Measurements from ENCODE around the gene RAVER2.
A peak's percentile ranks its signal among the peaks of the same experiment; 100 is the strongest.

RAVER2 gene

GRCh38 chr1:64865105-64865757 lies 120.4 kb downstream of the RAVER2 start:
- H3K27me3 ChIP-seq: no peaks in the 10 kb centered on the region
- H3K36me3 ChIP-seq: peaks cover 52 to 95% (median 57%) of the 10 kb centered on the region in 11 experiments
- peaks cover 0 to 26% (median 19%) of the 10 kb centered on the region in 11 experiments; a peak in 11 of 22 replicates for H4K20me1 ChIP-seq
- H3K9ac ChIP-seq: peak overlapping the region in 9 of 11 experiments; percentile 43 to 69 (median 61); a peak in 13 of 22 replicates
- peak overlapping the region; percentile 50 to 96 (median 81) for H3K4me2 ChIP-seq
- H3K4me1 ChIP-seq: peaks cover 48 to 66% (median 56%) of the 10 kb centered on the region in 10 experiments
- H3K4me3 ChIP-seq: peak overlapping the region in 4 of 10 experiments; percentile 7 to 21 (median 14); a peak in 3 of 20 replicates
- peaks cover 0 to 5% (median 0%) of the 10 kb centered on the region in 11 experiments; a peak in 2 of 22 replicates for H3K9me3 ChIP-seq (replicated peaks in 1 of 11)
- no peak for TF ChIP-seq Cebpa-rat (IDR thresholded peaks at IDR 0.05)
- H3K27ac ChIP-seq: peak overlapping the region; percentile 46 to 76 (median 66); a peak in 21 of 22 replicates

DNA sequence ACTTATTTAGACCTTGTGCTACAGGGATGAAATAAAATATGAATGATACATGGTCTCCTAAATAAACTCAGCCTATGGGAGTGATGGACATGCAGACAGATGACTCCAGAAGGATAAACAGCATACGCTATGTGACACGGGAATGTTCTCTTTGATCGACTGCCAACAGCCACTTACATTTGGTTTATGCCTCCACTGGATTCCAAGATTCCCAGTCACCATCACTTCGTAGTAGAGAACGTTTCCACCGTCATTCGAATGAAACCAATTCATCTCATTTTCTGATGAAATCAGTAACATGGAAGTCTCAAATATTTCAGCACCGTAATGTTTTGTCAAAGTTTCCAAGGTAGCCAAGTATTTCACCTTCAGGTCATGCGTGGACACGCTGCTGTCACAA lies 121.8 kb downstream of the RAVER2 start:
- Histone ChIP-seq H3K4me2 (no peak overlapping the region; a peak in 2 of 22 replicates), H3K36me3 (peaks cover 62 to 95% (median 71%) of the 10 kb centered on the region in 11 experiments), H3K9ac (no peak overlapping the region), H3K4me1 (peaks cover 39 to 62% (median 44%) of the 10 kb centered on the region in 10 experiments), H3K27me3 (no peaks in the 10 kb centered on the region), H3K4me3 (no peak overlapping the region), H3K27ac (no peak overlapping the region), H4K20me1 (peaks cover 0 to 19% (median 14%) of the 10 kb centered on the region in 11 experiments; a peak in 10 of 22 replicates), H3K9me3 (replicated peaks in 1 of 11) (peaks cover 0 to 5% (median 0%) of the 10 kb centered on the region in 11 experiments; a peak in 2 of 22 replicates)
- TF ChIP-seq Cebpa-rat (IDR thresholded peaks at IDR 0.05): no peak

DNA sequence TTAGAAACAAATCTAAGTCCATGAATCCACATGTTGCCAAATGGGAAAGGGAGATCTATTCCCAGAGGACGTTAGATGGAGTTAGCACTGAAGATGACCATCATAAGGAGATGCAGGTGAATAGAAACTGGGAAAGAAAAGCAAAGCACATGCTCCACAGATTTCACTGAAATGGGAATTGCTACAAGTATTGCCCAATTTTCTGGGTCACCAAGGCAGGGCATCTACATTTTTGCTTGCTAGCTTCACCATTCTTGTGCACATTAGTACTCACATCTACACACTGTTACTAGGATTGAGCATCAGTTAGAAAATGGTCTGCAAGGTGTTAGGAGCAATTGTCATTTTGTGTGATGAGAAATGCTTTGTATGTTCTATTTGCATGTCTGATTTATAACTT lies 122.4 kb downstream of the RAVER2 start:
- peaks cover 0 to 15% (median 9%) of the 10 kb centered on the region in 11 experiments; a peak in 9 of 22 replicates for H4K20me1 ChIP-seq
- no peaks in the 10 kb centered on the region for H3K27me3 ChIP-seq
- H3K9me3 ChIP-seq (replicated peaks in 1 of 11): peaks cover 0 to 5% (median 0%) of the 10 kb centered on the region in 11 experiments; a peak in 2 of 22 replicates
- no peak overlapping the region for H3K4me2 ChIP-seq
- H3K9ac ChIP-seq: no peak overlapping the region
- no peak for TF ChIP-seq Cebpa-rat (IDR thresholded peaks at IDR 0.05)
- H3K27ac ChIP-seq: no peak overlapping the region
- H3K36me3 ChIP-seq: peaks cover 68 to 95% (median 74%) of the 10 kb centered on the region in 11 experiments
- peaks cover 33 to 56% (median 39%) of the 10 kb centered on the region in 10 experiments for H3K4me1 ChIP-seq
- no peak overlapping the region for H3K4me3 ChIP-seq

- H3K4me3 ChIP-seq: no peak overlapping the region
- H4K20me1 ChIP-seq: peaks cover 0 to 12% (median 0%) of the 10 kb centered on the region in 11 experiments; a peak in 4 of 22 replicates
- H3K27ac ChIP-seq: no peak overlapping the region
- H3K27me3 ChIP-seq: no peaks in the 10 kb centered on the region
- no peaks in the 10 kb centered on the region for H3K9me3 ChIP-seq (replicated peaks in 1 of 11)
- peaks cover 94 to 100% (median 98%) of the 10 kb centered on the region in 11 experiments for H3K36me3 ChIP-seq
- H3K9ac ChIP-seq: no peak overlapping the region
- peaks cover 0 to 18% (median under 1%) of the 10 kb centered on the region in 10 experiments; a peak in 11 of 20 replicates for H3K4me1 ChIP-seq
- no peak overlapping the region for H3K4me2 ChIP-seq
- no peak for TF ChIP-seq Cebpa-rat (IDR thresholded peaks at IDR 0.05)
Observed at GRCh38 chr1:64871256-64871655, 126.4 kb downstream of the RAVER2 start.

GRCh38 chr1:64872067-64872466 lies 127.2 kb downstream of the RAVER2 start:
- H3K4me3 ChIP-seq: no peak overlapping the region
- no peak overlapping the region for H3K9ac ChIP-seq
- no peaks in the 10 kb centered on the region for H3K27me3 ChIP-seq
- peaks cover 0 to 12% (median 0%) of the 10 kb centered on the region in 11 experiments; a peak in 4 of 22 replicates for H4K20me1 ChIP-seq
- H3K4me1 ChIP-seq: peaks cover 0 to 10% (median 0%) of the 10 kb centered on the region in 10 experiments; a peak in 3 of 20 replicates
- no peak for TF ChIP-seq Cebpa-rat (IDR thresholded peaks at IDR 0.05)
- H3K9me3 ChIP-seq (replicated peaks in 1 of 11): no peaks in the 10 kb centered on the region
- no peak overlapping the region for H3K27ac ChIP-seq
- no peak overlapping the region for H3K4me2 ChIP-seq
- peaks cover 97 to 100% (median 99%) of the 10 kb centered on the region in 11 experiments for H3K36me3 ChIP-seq

DNA sequence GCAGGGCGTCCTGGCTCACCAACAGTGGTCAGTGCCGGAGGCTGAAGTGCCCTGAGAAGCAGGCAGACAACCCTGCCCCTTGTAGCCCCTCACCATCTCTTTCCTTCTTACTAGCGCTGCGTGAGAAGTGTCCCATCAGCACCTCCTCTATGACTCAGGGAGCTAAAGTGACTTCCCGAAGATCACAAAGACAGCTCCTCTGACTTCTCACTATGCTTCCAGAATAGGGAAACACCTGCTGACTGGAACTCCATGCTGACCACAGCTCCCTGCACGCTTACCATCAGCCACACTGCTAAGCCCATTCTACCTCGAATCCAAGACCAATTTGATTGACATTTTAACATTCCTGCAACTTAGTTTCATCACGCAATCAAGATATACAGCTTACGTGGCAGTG lies 128.7 kb downstream of the RAVER2 start:
- no peaks in the 10 kb centered on the region for H3K27me3 ChIP-seq
- H3K27ac ChIP-seq: no peak overlapping the region
- no peaks in the 10 kb centered on the region for H3K9me3 ChIP-seq (replicated peaks in 1 of 11)
- no peak overlapping the region for H3K4me2 ChIP-seq
- H3K4me1 ChIP-seq: peaks cover 0 to 5% (median 0%) of the 10 kb centered on the region in 10 experiments; a peak in 2 of 20 replicates
- H3K4me3 ChIP-seq: no peak overlapping the region
- no peak for TF ChIP-seq Cebpa-rat (IDR thresholded peaks at IDR 0.05)
- H3K9ac ChIP-seq: no peak overlapping the region
- H4K20me1 ChIP-seq: peaks cover 0 to 12% (median 0%) of the 10 kb centered on the region in 11 experiments; a peak in 4 of 22 replicates
- H3K36me3 ChIP-seq: peaks cover 94 to 99% (median 98%) of the 10 kb centered on the region in 11 experiments

- peaks cover 93 to 99% (median 96%) of the 10 kb centered on the region in 11 experiments for H3K36me3 ChIP-seq
- H3K27ac ChIP-seq: no peak overlapping the region
- H3K4me2 ChIP-seq: no peak overlapping the region
- no peaks in the 10 kb centered on the region for H3K4me1 ChIP-seq
- peaks cover 0 to 20% (median 4%) of the 10 kb centered on the region in 11 experiments; a peak in 7 of 22 replicates for H4K20me1 ChIP-seq
- no peak overlapping the region for H3K4me3 ChIP-seq
- H3K27me3 ChIP-seq: no peaks in the 10 kb centered on the region
- TF ChIP-seq Cebpa-rat (IDR thresholded peaks at IDR 0.05): no peak
- no peaks in the 10 kb centered on the region for H3K9me3 ChIP-seq (replicated peaks in 1 of 11)
- H3K9ac ChIP-seq: no peak overlapping the region
Observed at GRCh38 chr1:64874666-64875065, 129.8 kb downstream of the RAVER2 start.

DNA sequence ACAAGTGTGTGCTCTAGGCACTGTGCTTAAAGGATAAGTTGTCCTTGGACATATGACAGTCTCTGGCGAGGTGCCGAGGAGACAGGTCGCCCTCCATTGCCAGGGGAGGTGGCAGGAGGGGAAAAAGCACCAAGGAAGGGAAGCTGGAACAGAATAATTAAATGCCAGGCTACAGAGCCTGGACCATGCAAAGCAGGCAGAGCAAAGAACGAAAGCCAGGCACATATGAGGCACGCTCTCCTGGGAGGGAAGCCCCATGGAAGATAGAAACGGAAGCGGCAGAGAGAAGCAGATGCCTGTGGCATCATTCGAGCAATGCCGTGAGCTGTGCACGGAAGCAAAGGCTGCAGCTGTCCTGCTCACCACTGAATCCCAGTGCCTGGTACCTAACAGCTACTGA lies 130.2 kb downstream of the RAVER2 start:
- no peaks in the 10 kb centered on the region for H3K4me1 ChIP-seq
- peaks cover 0 to 25% (median 6%) of the 10 kb centered on the region in 11 experiments; a peak in 7 of 22 replicates for H4K20me1 ChIP-seq
- no peak overlapping the region for H3K4me2 ChIP-seq
- H3K9me3 ChIP-seq (replicated peaks in 1 of 11): no peaks in the 10 kb centered on the region
- H3K27me3 ChIP-seq: no peaks in the 10 kb centered on the region
- no peak overlapping the region for H3K4me3 ChIP-seq
- no peak overlapping the region for H3K27ac ChIP-seq
- peaks cover 89 to 98% (median 96%) of the 10 kb centered on the region in 11 experiments for H3K36me3 ChIP-seq
- H3K9ac ChIP-seq: no peak overlapping the region
- TF ChIP-seq Cebpa-rat (IDR thresholded peaks at IDR 0.05): no peak

DNA sequence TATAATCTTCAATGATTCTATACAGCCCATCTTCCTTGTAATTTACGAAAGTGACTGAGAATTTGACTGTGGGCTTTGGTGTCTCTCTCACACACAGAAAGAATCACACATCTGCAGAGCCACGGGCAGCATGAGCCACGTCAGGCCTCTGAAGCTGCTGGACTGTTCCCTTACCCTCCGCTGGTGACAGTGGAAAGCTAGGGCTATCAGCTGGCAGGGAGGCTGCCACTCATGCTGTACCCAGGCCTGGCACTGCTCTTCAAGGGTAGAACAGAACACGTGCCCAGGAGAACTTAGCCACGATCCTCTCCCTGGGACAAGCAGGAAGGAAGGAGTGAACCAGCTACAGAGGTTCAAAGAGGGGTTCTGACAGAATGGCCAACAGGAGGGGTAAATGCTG lies 130.7 kb downstream of the RAVER2 start:
- no peak overlapping the region for H3K9ac ChIP-seq
- no peaks in the 10 kb centered on the region for H3K4me1 ChIP-seq
- H3K27me3 ChIP-seq: no peaks in the 10 kb centered on the region
- TF ChIP-seq Cebpa-rat (IDR thresholded peaks at IDR 0.05): no peak
- H3K9me3 ChIP-seq (replicated peaks in 1 of 11): no peaks in the 10 kb centered on the region
- H3K36me3 ChIP-seq: peaks cover 87 to 98% (median 96%) of the 10 kb centered on the region in 11 experiments
- H3K4me2 ChIP-seq: no peak overlapping the region
- 0 out of 22 replicates have a peak overlapping the region, but pooled peaks of 1 of the 11 experiments have one; percentile 12 for H3K27ac ChIP-seq
- H3K4me3 ChIP-seq: no peak overlapping the region
- H4K20me1 ChIP-seq: peaks cover 0 to 29% (median 8%) of the 10 kb centered on the region in 11 experiments; a peak in 9 of 22 replicates
